ENCODE data around the gene TMEM128.
"Not testable (repeated sequence)": the region's sequence is repeated elsewhere in the genome, so short reads cannot be mapped to it uniquely, and the experiment has no call there.

- TF ChIP-seq POLR2A, EP300, CTCF, POLR2AphosphoS5 (IDR thresholded peaks at IDR 0.05): not testable (repeated sequence)
Observed at GRCh38 chr4:4239551-4239950, 8.5 kb downstream of the TMEM128 start.

Measured in gastroesophageal sphincter (tissue), 3 donors.